Suprapubic skin (tissue), 4 donors: ENCODE results near the gene DUS3L. TPM values are rescaled to one million over a fixed set of nuclear protein-coding genes. Genes with fewer than 3 reads are reported as not detected.

Experiments
- DNase-seq, 2 donors: peaks; one replicate each; pipeline ENCODE4 v3.0.0-alpha.2; 2019; ENCODE audit warnings: low spot score in 2 of 2
- H3K27ac ChIP-seq: fragments of 200-600 bp; sonication (generic); one replicate; pipeline ENCODE4 v1.5.1; 2019
- H3K27me3 ChIP-seq: fragments of 200-600 bp; sonication (generic); one replicate; pipeline ENCODE4 v1.5.1; 2019
- H3K36me3 ChIP-seq: fragments of 200-600 bp; sonication (generic); one replicate; pipeline ENCODE4 v1.5.1; 2019
- H3K4me1 ChIP-seq: fragments of 200-600 bp; sonication (generic); one replicate; pipeline ENCODE4 v1.5.1; 2019
- H3K4me3 ChIP-seq: fragments of 200-600 bp; sonication (generic); one replicate; pipeline ENCODE4 v1.5.1; 2019; ENCODE audit warnings: mild to moderate bottlenecking
- H3K9me3 ChIP-seq: fragments of 200-600 bp; sonication (generic); one replicate; pipeline ENCODE4 v1.5.1; 2019
- CTCF ChIP-seq, 2 donors: fragments of 200-600 bp in 1 of 2; fragments of 450-650 bp in 1 of 2; sonication (generic) in 1 of 2; IDR thresholded peaks; one replicate each; pipeline ENCODE4 v1.5.1; 2016 to 2019; ENCODE audit warnings: antibody characterized with exemption in 2 of 2, mild to moderate bottlenecking in 1 of 2, moderate library complexity in 1 of 2
- EP300 ChIP-seq: sonication (generic); formaldehyde crosslinking; IDR thresholded peaks from one replicate; pipeline ENCODE4 v1.6.1; 2017; ENCODE audit warnings: antibody characterized with exemption
- POLR2A ChIP-seq, 2 donors: fragments of 450-650 bp; IDR thresholded peaks; one replicate each; pipeline ENCODE4 v1.6.1; 2017; ENCODE audit warnings: antibody characterized with exemption in 2 of 2, mild to moderate bottlenecking in 2 of 2, moderate library complexity in 2 of 2
- POLR2AphosphoS5 ChIP-seq, 3 donors: sonication (generic); formaldehyde crosslinking; IDR thresholded peaks; one replicate each; pipeline ENCODE4 v1.6.1; 2017; ENCODE audit warnings: antibody characterized with exemption in 3 of 3
- whole genome bisulfite sequencing: methylation state at CpG from one replicate; pipeline ENCODE4 v1.1.5; 2018; 5-methylcytosine and 5-hydroxymethylcytosine counted together
- total RNA-seq, 4 donors: library from RNA; depleted of rRNA; stranded (reverse); fragments of >200 nt; gene quantifications; one replicate each; pipeline ENCODE4 v1.1.0, GENCODE V29; 2016

DUS3L gene
- total RNA-seq, 4 donors from 2014 or later: 28.8 to 58.5 (median 43.8) TPM

GRCh38 chr19:5817218-5817617, 26.3 kb upstream of the DUS3L start:
- TF ChIP-seq CTCF (IDR thresholded peaks at IDR 0.05) (no peak), EP300 (no peak), POLR2A (IDR thresholded peaks at IDR 0.05) (no peak), POLR2AphosphoS5 (IDR thresholded peaks at IDR 0.05) (no peak)
- no peak overlapping the region for H3K4me3 ChIP-seq

GRCh38 chr19:5814852-5815246, 23.9 kb upstream of the DUS3L start:
- WGBS: 34% methylated on average over 11 of the region's 11 CpGs
- TF ChIP-seq EP300 (no peak), POLR2A (IDR thresholded peaks at IDR 0.05) (no peak), POLR2AphosphoS5 (IDR thresholded peaks at IDR 0.05) (no peak), CTCF (IDR thresholded peaks at IDR 0.05) (no peak)
- H3K27ac ChIP-seq: peak overlapping the region; percentile 53

More at GRCh38 chr19:5817218-5817617, 26.3 kb upstream of the DUS3L start:
- peaks cover 4% of the 10 kb centered on the region for H3K27me3 ChIP-seq
- no peaks in the 10 kb centered on the region for H3K9me3 ChIP-seq
- 81% methylated on average over 2 of the region's 2 CpGs for WGBS
- no peaks in the 10 kb centered on the region for H3K36me3 ChIP-seq
- H3K4me1 ChIP-seq: peaks cover 8% of the 10 kb centered on the region
- no peak overlapping the region for H3K27ac ChIP-seq
- DNase-seq: no peak

GRCh38 chr19:5814123-5814851, 23.3 kb upstream of the DUS3L start:
- no peaks in the 10 kb centered on the region for H3K36me3 ChIP-seq
- H3K4me1 ChIP-seq: peaks cover 8% of the 10 kb centered on the region
- no peak for DNase-seq
- H3K27me3 ChIP-seq: peaks cover 2% of the 10 kb centered on the region
- TF ChIP-seq EP300 (no peak), CTCF (IDR thresholded peaks at IDR 0.05) (no peak), POLR2AphosphoS5 (IDR thresholded peaks at IDR 0.05) (no peak), POLR2A (IDR thresholded peaks at IDR 0.05) (no peak)
- H3K27ac ChIP-seq: peak overlapping the region; percentile 53
- H3K4me3 ChIP-seq: no peak overlapping the region
- 60% methylated on average over 6 of the region's 9 CpGs for WGBS
- no peaks in the 10 kb centered on the region for H3K9me3 ChIP-seq

More at GRCh38 chr19:5814852-5815246, 23.9 kb upstream of the DUS3L start:
- H3K36me3 ChIP-seq: no peaks in the 10 kb centered on the region
- no peak for DNase-seq
- peaks cover 8% of the 10 kb centered on the region for H3K4me1 ChIP-seq
- no peaks in the 10 kb centered on the region for H3K9me3 ChIP-seq
- H3K4me3 ChIP-seq: no peak overlapping the region
- peaks cover 4% of the 10 kb centered on the region for H3K27me3 ChIP-seq

- H3K36me3 ChIP-seq: no peaks in the 10 kb centered on the region
- peaks cover 8% of the 10 kb centered on the region for H3K4me1 ChIP-seq
- no peak overlapping the region for H3K27ac ChIP-seq
- 93% methylated on average over 4 of the region's 4 CpGs for WGBS
- H3K9me3 ChIP-seq: no peaks in the 10 kb centered on the region
- H3K27me3 ChIP-seq: no peaks in the 10 kb centered on the region
- no peak overlapping the region for H3K4me3 ChIP-seq
- TF ChIP-seq POLR2AphosphoS5 (IDR thresholded peaks at IDR 0.05): no peak
- TF ChIP-seq CTCF (IDR thresholded peaks at IDR 0.05): no peak
- TF ChIP-seq EP300: no peak
- TF ChIP-seq POLR2A (IDR thresholded peaks at IDR 0.05): no peak
- no peak for DNase-seq
Observed at GRCh38 chr19:5811117-5811516, 20.2 kb upstream of the DUS3L start.

GRCh38 chr19:5809469-5809868, 18.5 kb upstream of the DUS3L start:
- TF ChIP-seq CTCF (IDR thresholded peaks at IDR 0.05) (no peak), POLR2A (IDR thresholded peaks at IDR 0.05) (no peak)
- H3K27me3 ChIP-seq: peaks cover 7% of the 10 kb centered on the region
- no peak overlapping the region for H3K27ac ChIP-seq
- no peaks in the 10 kb centered on the region for H3K9me3 ChIP-seq
- DNase-seq: no peak
- peaks cover 8% of the 10 kb centered on the region for H3K4me1 ChIP-seq
- no peak overlapping the region for H3K4me3 ChIP-seq
- H3K36me3 ChIP-seq: no peaks in the 10 kb centered on the region
- WGBS: 76% methylated on average over 10 of the region's 10 CpGs
